ENCODE measurements around the gene FUT2.

The FUT2 gene

DNA sequence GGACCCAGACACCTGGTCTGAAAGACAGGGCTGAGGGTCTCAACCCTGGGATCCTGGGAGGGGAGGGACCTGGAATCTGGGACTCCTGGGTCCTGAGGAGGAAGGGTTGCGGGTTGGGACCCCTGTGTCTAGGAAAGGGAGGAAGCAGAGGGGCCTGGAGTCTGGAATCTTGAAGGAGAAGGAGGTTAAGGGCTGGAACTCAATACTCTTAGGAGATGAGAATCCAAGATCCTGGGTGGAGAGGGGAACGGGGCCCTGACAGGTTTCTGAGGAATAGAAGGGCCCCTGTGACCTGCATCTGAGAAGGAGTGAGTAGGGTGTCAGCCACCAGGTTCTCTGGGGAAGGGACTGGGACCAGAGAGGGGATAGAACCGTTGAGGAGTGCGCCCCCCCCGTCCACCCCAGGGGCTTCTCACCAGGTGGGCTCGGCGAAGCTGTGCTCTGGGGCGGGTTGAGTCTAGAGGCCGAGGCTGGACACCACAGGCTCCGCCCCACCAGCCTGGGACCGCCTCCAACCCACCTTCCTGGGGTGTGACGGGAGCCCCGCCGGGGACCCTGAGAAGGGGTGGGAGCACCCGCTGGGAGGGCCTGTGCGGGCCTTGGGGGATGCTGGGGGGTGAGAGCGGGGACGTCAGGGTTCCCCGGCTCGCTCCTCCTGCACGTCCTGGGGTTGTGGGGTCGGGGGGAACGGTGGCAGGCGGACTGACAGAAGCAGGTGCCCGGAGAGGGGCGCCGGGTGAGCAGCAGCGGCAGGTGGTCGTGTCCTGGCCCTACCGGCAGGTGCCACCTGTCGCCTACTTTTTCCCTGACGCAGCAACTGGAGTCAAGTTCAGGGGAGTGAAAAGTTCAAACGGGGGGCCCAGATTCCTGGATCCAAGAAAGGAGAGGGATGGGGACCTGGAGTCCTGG lies 23.7 kb downstream of the FUT2 start, which contains the start of gene MAMSTR:
MAMSTR (minus strand) TSS at position 463 of the 909 bp plus-strand sequence. CDS start 694 bp downstream, outside the sequence.
- no peaks in the 10 kb centered on the region for H3K9me3 ChIP-seq (ENCODE audit: control insufficient read depth, low read length)
- peak within 1 kb of the TSS; percentile 82 for H3K4me2 ChIP-seq (ENCODE audit: low read length)
- no peaks in the 10 kb centered on the region for H3K79me2 ChIP-seq
- H2AFZ ChIP-seq: peak within 1 kb of the TSS; percentile 52
- H3K27me3 ChIP-seq (ENCODE audit: control insufficient read depth, insufficient read depth, low read length): no peaks in the 10 kb centered on the region
- no peak for TF ChIP-seq CTCF (IDR thresholded peaks at IDR 0.05)
- H3K27ac ChIP-seq: peak within 1 kb of the TSS; percentile 77
- H3K36me3 ChIP-seq (ENCODE audit: control insufficient read depth, insufficient read depth, low read length): no peaks in the 10 kb centered on the region
- H3K4me1 ChIP-seq: peaks cover 2% of the 10 kb centered on the region
- peak within 1 kb of the TSS; percentile 72 for H3K4me3 ChIP-seq (ENCODE audit: low read depth, low read length)
- peak within 1 kb of the TSS; percentile 29 for H3K9ac ChIP-seq

GRCh38 chr19:48720251-48720612 lies 24.5 kb downstream of the FUT2 start:
- Histone ChIP-seq H3K4me1 (no peaks in the 10 kb centered on the region), H3K9ac (no peak overlapping the region), H3K27me3 (ENCODE audit: control insufficient read depth, insufficient read depth, low read length) (no peaks in the 10 kb centered on the region), H3K4me3 (ENCODE audit: low read depth, low read length) (peak overlapping the region; percentile 72), H3K9me3 (ENCODE audit: control insufficient read depth, low read length) (no peaks in the 10 kb centered on the region), H2AFZ (peak overlapping the region; percentile 52), H3K27ac (peak overlapping the region; percentile 77), H3K4me2 (ENCODE audit: low read length) (peak overlapping the region; percentile 82), H3K79me2 (no peaks in the 10 kb centered on the region), H3K36me3 (ENCODE audit: control insufficient read depth, insufficient read depth, low read length) (no peaks in the 10 kb centered on the region)
- no peak for TF ChIP-seq CTCF (IDR thresholded peaks at IDR 0.05)

- no peaks in the 10 kb centered on the region for H3K27me3 ChIP-seq (ENCODE audit: control insufficient read depth, insufficient read depth, low read length)
- peak overlapping the region; percentile 82 for H3K4me2 ChIP-seq (ENCODE audit: low read length)
- no peaks in the 10 kb centered on the region for H3K4me1 ChIP-seq
- H3K36me3 ChIP-seq (ENCODE audit: control insufficient read depth, insufficient read depth, low read length): no peaks in the 10 kb centered on the region
- no peak for TF ChIP-seq CTCF (IDR thresholded peaks at IDR 0.05)
- peak overlapping the region; percentile 52 for H2AFZ ChIP-seq
- H3K4me3 ChIP-seq (ENCODE audit: low read depth, low read length): peak overlapping the region; percentile 72
- H3K9me3 ChIP-seq (ENCODE audit: control insufficient read depth, low read length): no peaks in the 10 kb centered on the region
- no peaks in the 10 kb centered on the region for H3K79me2 ChIP-seq
- no peak overlapping the region for H3K9ac ChIP-seq
- H3K27ac ChIP-seq: peak overlapping the region; percentile 77
These were observed 25.0 kb downstream of the FUT2 start for GRCh38 chr19:48720613-48721296.

DNA sequence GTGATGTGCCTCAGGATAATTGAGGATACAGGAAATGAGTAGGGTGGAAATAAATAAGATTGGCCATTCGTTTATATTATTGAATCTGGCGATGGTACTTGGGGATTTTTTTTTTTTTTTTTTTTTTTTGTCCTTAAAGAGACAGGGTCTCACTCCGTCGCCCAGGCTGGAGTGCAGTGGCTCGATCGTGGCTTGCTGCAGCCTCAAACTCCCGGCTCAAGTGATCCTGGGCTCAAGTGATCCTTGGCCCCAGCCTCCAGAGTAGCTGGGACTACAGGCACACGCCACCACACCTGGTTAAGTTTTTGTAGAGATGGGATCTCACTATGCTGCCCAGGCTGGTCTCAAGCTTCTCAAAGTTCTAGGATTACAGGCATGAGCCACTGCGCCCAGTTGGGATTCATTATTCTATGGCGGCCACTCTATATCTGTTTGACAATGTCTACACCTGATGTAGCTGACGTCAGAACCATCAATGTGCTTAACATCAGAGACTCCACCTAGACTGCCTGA lies 26.5 kb downstream of the FUT2 start:
- Histone ChIP-seq H3K4me2 (ENCODE audit: low read length) (no peak overlapping the region), H3K4me3 (ENCODE audit: low read depth, low read length) (no peak overlapping the region), H2AFZ (no peak overlapping the region), H3K27me3 (ENCODE audit: control insufficient read depth, insufficient read depth, low read length) (no peaks in the 10 kb centered on the region), H3K36me3 (ENCODE audit: control insufficient read depth, insufficient read depth, low read length) (no peaks in the 10 kb centered on the region), H3K9me3 (ENCODE audit: control insufficient read depth, low read length) (no peaks in the 10 kb centered on the region), H3K4me1 (no peaks in the 10 kb centered on the region), H3K9ac (no peak overlapping the region), H3K27ac (no peak overlapping the region), H3K79me2 (no peaks in the 10 kb centered on the region)
- no peak for TF ChIP-seq CTCF (IDR thresholded peaks at IDR 0.05)

Measured in parathyroid adenoma (tissue), 2 donors.